H1 (cell line): ENCODE data around the gene NUCB1. TPM values are rescaled to one million over a fixed set of nuclear protein-coding genes. Genes with fewer than 3 reads are reported as not detected.

ENCODE experiments used
- BCL11A ChIP-seq, 2 experiments: IDR thresholded peaks; one replicate each; pipeline ENCODE4 v1.6.1; 2011; ENCODE audit warnings: low read depth in 2 of 2, low read length in 2 of 2, mild to moderate bottlenecking in 2 of 2
- TCF12 ChIP-seq: IDR thresholded peaks from 2 replicates; pipeline ENCODE4 v1.6.1; 2011; ENCODE audit warnings: low read depth, mild to moderate bottlenecking, low read length
- polyA plus RNA-seq, 7 experiments: library from polyadenylated mRNA; depleted of rRNA in 3 of 7; stranded (reverse) in 5 of 7; unstranded in 2 of 7; fragments of >200 nt in 5 of 7; fragments of 200-250 nt in 2 of 7; gene quantifications; 1 replicate in 5 of 7; 2 replicates in 1 of 7; 4 replicates in 1 of 7; pipeline versions ENCODE4 v1.2.1 to v1.2.3, GENCODE V29; 2011 to 2013; ENCODE audit warnings: missing spikeins in 2 of 7, mixed read lengths in 2 of 7
- total RNA-seq: library from RNA; stranded (reverse); fragmentation: NEBNext Ultra II Directional; extraction: Animal tissue kit (Norgen Biotek cat#: 25700); gene quantifications from 2 replicates; pipeline ENCODE4 v1.2.1, GENCODE V29; 2021
- TF ChIP-seq, protein P1 (sequence below): fragments of 300-600 bp; sonication (generic); IDR thresholded peaks from 2 replicates; pipeline ENCODE4 v1.7.1; 2012; ENCODE audit warnings: low read length, moderate library complexity, mild to moderate bottlenecking, inconsistent platforms; ENCODE audit not compliant: insufficient replicate concordance
- TF ChIP-seq, protein P2 (sequence below): IDR thresholded peaks from 2 replicates; pipeline ENCODE4 v1.6.1; 2011; ENCODE audit warnings: low read depth, mild to moderate bottlenecking, low read length; ENCODE audit not compliant: insufficient read depth
- TF ChIP-seq, protein P3 (sequence below): IDR thresholded peaks from 2 replicates; pipeline ENCODE4 v1.6.1; 2012; ENCODE audit warnings: inconsistent platforms

Gene NUCB1
- total and polyA plus RNA-seq, 2 of the 8 experiments (the other 6 are each of a cell fraction or from before 2014, with no cell fraction given), result 111 to 121 TPM

DNA sequence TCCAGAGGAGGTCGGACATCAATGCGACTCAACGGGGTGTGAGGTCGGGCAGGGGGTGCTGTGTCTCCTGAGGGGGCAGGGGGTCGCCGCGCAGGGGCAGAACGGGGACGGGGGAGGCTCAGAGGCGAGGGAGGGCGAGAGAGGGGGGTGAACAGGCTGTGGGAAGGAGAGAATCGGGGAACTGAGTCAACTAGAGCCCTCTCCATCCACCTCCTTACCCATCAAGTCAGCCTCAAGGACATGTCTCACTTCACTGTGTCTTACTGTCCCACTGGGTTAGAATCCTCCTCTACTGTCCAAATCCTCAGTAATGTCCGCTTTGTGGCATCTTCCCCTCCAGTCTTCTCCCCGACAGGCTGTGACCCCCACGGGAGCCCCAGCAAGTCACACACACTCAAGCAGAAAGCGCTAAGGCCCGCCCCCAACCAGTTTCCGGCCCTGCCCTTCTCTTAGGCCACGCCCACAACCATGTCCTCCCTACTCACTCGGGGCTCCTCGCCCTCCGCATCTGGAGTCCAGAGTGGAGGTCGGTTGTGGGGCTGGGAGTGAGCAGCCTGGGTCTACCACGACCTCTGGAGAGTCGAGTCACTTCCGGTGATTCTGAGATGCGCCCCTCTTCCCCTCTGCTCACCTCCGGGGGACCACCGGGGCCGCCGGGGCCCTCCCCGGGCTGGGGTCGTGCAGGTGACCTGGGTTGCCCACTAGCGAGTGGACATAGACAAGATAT is 41.0 kb upstream of the NUCB1 start (continued):
- TF ChIP-seq, protein P1, sequence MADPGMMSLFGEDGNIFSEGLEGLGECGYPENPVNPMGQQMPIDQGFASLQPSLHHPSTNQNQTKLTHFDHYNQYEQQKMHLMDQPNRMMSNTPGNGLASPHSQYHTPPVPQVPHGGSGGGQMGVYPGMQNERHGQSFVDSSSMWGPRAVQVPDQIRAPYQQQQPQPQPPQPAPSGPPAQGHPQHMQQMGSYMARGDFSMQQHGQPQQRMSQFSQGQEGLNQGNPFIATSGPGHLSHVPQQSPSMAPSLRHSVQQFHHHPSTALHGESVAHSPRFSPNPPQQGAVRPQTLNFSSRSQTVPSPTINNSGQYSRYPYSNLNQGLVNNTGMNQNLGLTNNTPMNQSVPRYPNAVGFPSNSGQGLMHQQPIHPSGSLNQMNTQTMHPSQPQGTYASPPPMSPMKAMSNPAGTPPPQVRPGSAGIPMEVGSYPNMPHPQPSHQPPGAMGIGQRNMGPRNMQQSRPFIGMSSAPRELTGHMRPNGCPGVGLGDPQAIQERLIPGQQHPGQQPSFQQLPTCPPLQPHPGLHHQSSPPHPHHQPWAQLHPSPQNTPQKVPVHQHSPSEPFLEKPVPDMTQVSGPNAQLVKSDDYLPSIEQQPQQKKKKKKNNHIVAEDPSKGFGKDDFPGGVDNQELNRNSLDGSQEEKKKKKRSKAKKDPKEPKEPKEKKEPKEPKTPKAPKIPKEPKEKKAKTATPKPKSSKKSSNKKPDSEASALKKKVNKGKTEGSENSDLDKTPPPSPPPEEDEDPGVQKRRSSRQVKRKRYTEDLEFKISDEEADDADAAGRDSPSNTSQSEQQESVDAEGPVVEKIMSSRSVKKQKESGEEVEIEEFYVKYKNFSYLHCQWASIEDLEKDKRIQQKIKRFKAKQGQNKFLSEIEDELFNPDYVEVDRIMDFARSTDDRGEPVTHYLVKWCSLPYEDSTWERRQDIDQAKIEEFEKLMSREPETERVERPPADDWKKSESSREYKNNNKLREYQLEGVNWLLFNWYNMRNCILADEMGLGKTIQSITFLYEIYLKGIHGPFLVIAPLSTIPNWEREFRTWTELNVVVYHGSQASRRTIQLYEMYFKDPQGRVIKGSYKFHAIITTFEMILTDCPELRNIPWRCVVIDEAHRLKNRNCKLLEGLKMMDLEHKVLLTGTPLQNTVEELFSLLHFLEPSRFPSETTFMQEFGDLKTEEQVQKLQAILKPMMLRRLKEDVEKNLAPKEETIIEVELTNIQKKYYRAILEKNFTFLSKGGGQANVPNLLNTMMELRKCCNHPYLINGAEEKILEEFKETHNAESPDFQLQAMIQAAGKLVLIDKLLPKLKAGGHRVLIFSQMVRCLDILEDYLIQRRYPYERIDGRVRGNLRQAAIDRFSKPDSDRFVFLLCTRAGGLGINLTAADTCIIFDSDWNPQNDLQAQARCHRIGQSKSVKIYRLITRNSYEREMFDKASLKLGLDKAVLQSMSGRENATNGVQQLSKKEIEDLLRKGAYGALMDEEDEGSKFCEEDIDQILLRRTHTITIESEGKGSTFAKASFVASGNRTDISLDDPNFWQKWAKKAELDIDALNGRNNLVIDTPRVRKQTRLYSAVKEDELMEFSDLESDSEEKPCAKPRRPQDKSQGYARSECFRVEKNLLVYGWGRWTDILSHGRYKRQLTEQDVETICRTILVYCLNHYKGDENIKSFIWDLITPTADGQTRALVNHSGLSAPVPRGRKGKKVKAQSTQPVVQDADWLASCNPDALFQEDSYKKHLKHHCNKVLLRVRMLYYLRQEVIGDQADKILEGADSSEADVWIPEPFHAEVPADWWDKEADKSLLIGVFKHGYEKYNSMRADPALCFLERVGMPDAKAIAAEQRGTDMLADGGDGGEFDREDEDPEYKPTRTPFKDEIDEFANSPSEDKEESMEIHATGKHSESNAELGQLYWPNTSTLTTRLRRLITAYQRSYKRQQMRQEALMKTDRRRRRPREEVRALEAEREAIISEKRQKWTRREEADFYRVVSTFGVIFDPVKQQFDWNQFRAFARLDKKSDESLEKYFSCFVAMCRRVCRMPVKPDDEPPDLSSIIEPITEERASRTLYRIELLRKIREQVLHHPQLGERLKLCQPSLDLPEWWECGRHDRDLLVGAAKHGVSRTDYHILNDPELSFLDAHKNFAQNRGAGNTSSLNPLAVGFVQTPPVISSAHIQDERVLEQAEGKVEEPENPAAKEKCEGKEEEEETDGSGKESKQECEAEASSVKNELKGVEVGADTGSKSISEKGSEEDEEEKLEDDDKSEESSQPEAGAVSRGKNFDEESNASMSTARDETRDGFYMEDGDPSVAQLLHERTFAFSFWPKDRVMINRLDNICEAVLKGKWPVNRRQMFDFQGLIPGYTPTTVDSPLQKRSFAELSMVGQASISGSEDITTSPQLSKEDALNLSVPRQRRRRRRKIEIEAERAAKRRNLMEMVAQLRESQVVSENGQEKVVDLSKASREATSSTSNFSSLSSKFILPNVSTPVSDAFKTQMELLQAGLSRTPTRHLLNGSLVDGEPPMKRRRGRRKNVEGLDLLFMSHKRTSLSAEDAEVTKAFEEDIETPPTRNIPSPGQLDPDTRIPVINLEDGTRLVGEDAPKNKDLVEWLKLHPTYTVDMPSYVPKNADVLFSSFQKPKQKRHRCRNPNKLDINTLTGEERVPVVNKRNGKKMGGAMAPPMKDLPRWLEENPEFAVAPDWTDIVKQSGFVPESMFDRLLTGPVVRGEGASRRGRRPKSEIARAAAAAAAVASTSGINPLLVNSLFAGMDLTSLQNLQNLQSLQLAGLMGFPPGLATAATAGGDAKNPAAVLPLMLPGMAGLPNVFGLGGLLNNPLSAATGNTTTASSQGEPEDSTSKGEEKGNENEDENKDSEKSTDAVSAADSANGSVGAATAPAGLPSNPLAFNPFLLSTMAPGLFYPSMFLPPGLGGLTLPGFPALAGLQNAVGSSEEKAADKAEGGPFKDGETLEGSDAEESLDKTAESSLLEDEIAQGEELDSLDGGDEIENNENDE, result no peak
- TF ChIP-seq, protein P2, sequence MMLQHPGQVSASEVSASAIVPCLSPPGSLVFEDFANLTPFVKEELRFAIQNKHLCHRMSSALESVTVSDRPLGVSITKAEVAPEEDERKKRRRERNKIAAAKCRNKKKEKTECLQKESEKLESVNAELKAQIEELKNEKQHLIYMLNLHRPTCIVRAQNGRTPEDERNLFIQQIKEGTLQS, result no peak
- no peak for TF ChIP-seq BCL11A (IDR thresholded peaks at IDR 0.05; ENCODE audit: low read depth in 2 of 2, low read length in 2 of 2)
- TF ChIP-seq TCF12, result no peak
- TF ChIP-seq, protein P3, sequence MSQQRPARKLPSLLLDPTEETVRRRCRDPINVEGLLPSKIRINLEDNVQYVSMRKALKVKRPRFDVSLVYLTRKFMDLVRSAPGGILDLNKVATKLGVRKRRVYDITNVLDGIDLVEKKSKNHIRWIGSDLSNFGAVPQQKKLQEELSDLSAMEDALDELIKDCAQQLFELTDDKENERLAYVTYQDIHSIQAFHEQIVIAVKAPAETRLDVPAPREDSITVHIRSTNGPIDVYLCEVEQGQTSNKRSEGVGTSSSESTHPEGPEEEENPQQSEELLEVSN, result no peak
